Endothelial cell of umbilical vein (primary cell): ENCODE results near the gene LPP. TPM values are rescaled to one million over a fixed set of nuclear protein-coding genes. Genes with fewer than 3 reads are reported as not detected.

Experiments
- BruUV-seq: library from RNA; stranded (reverse); fragments of 400-500 nt; replicated peaks from 2 replicates; lab custom pipeline; 2021; lab: Mats Ljungman, UMichigan
- CTCF ChIA-PET: fragments of 300-600, 350-600 bp; sonication (Branson Sonifier 250); formaldehyde crosslinking; loops from one replicate; lab custom pipeline; 2021; ENCODE audit warnings: antibody characterized with exemption, inconsistent platforms; lab: Charles Lee
- POLR2A ChIA-PET: fragments of 300-600, 350-600 bp; sonication (Branson Sonifier 250); formaldehyde crosslinking; loops from one replicate; lab custom pipeline; 2021; ENCODE audit warnings: antibody characterized with exemption, inconsistent platforms; lab: Charles Lee
- DNase-seq: peaks from one replicate; pipeline ENCODE4 v3.0.0-alpha.2; 2011; ENCODE audit warnings: low read depth, low spot score
- FAIRE-seq: peaks from 2 replicates; lab custom pipeline; 2011; peaks lifted over from hg19 to GRCh38; lab: Jason Lieb, UNC
- H2AFZ ChIP-seq: 2 replicates; pipeline ENCODE4 v1.6.0; 2012; ENCODE audit warnings: low read depth, low read length, control low read depth, inconsistent platforms
- H3K27ac ChIP-seq: 2 replicates; pipeline ENCODE4 v1.5.1; 2011; ENCODE audit warnings: low read depth, mild to moderate bottlenecking, control low read depth, low read length, moderate library complexity; ENCODE audit not compliant: insufficient read depth
- H3K27me3 ChIP-seq, 2 experiments: 2 replicates each; pipeline versions ENCODE4 v1.6.0 to v1.6.1; 2011; ENCODE audit warnings: low read length in 2 of 2, mixed read lengths in 1 of 2; ENCODE audit not compliant: control insufficient read depth in 2 of 2, insufficient read depth in 2 of 2
- H3K36me3 ChIP-seq, 2 experiments: 2 replicates in 1 of 2; 3 replicates in 1 of 2; pipeline ENCODE4 v1.5.1; 2011; ENCODE audit warnings: low read length in 2 of 2, mild to moderate bottlenecking in 1 of 2, moderate library complexity in 1 of 2; ENCODE audit not compliant: control insufficient read depth in 2 of 2, insufficient read depth in 2 of 2; ENCODE audit errors: extremely low read depth in 1 of 2
- H3K4me1 ChIP-seq: 3 replicates; pipeline ENCODE4 v1.5.1; 2011; ENCODE audit warnings: mild to moderate bottlenecking, low read length; ENCODE audit not compliant: control insufficient read depth, insufficient read depth; ENCODE audit errors: extremely low read depth
- H3K4me2 ChIP-seq: 2 replicates; pipeline ENCODE4 v1.6.1; 2011; ENCODE audit warnings: low read length, control low read depth, mixed read lengths; ENCODE audit not compliant: insufficient read depth
- H3K4me3 ChIP-seq, 3 experiments: fragments of 200-600 bp in 1 of 3; sonication (generic), shearing (Covaris generic) in 1 of 3; replicated peaks in 1 of 3; 2 replicates each; pipeline ENCODE4 v1.5.1; 2011 to 2016; ENCODE audit warnings: control low read depth in 3 of 3, low read length in 3 of 3, mild to moderate bottlenecking in 2 of 3, inconsistent platforms in 1 of 3, low read depth in 1 of 3, moderate library complexity in 1 of 3; ENCODE audit not compliant: insufficient read depth in 1 of 3
- H3K79me2 ChIP-seq: 2 replicates; pipeline ENCODE4 v1.6.0; 2012; ENCODE audit warnings: low read length, inconsistent platforms; ENCODE audit not compliant: control insufficient read depth, insufficient read depth
- H3K9ac ChIP-seq: replicated peaks from 2 replicates; pipeline ENCODE3; 2011; ENCODE audit warnings: low read length, control low read depth; ENCODE audit not compliant: insufficient read depth; ENCODE audit errors: extremely low read depth
- H3K9me1 ChIP-seq: replicated peaks from 3 replicates; pipeline ENCODE4 v1.6.0; 2011; ENCODE audit warnings: mild to moderate bottlenecking, low read length; ENCODE audit not compliant: control insufficient read depth, insufficient read depth; ENCODE audit errors: extremely low read depth
- H3K9me3 ChIP-seq: replicated peaks from 2 replicates; pipeline ENCODE4 v1.5.1; 2012; ENCODE audit warnings: low read length, inconsistent platforms; ENCODE audit not compliant: control insufficient read depth, insufficient read depth
- H4K20me1 ChIP-seq: replicated peaks from 2 replicates; pipeline ENCODE3; 2011; ENCODE audit warnings: mild to moderate bottlenecking, low read length; ENCODE audit not compliant: control insufficient read depth, insufficient read depth; ENCODE audit errors: extremely low read depth
- CTCF ChIP-seq, 2 donors: IDR thresholded peaks; 1 replicate in 1 of 2; 2 replicates in 1 of 2; pipeline ENCODE4 v1.5.1; 2011; ENCODE audit warnings: low read length in 2 of 2, mild to moderate bottlenecking in 2 of 2, moderate library complexity in 2 of 2, control low read depth in 1 of 2, inconsistent platforms in 1 of 2, low read depth in 1 of 2; ENCODE audit not compliant: insufficient read depth in 1 of 2; ENCODE audit errors: extremely low read depth in 1 of 2
- EZH2 ChIP-seq: IDR thresholded peaks from 2 replicates; pipeline ENCODE4 v1.6.1; 2012; ENCODE audit warnings: borderline replicate concordance, low read depth, mild to moderate bottlenecking, moderate library complexity, low read length, inconsistent platforms; ENCODE audit not compliant: severe bottlenecking
- FOS ChIP-seq: IDR thresholded peaks from 2 replicates; pipeline ENCODE4 v1.6.1; 2011; ENCODE audit warnings: mild to moderate bottlenecking, low read length, moderate library complexity, borderline replicate concordance; ENCODE audit not compliant: insufficient read depth
- GATA2 ChIP-seq: IDR thresholded peaks from 2 replicates; pipeline ENCODE4 v1.7.0; 2011; ENCODE audit warnings: low read depth, mild to moderate bottlenecking, moderate library complexity, mixed read lengths, low read length; ENCODE audit not compliant: insufficient read length, insufficient read depth
- JUN ChIP-seq: IDR thresholded peaks from 2 replicates; pipeline ENCODE4 v1.6.1; 2011; ENCODE audit warnings: borderline replicate concordance, low read depth; ENCODE audit not compliant: insufficient read length, insufficient read depth
- MYC ChIP-seq: IDR thresholded peaks from one replicate; pipeline ENCODE4 v1.6.1; 2011; ENCODE audit warnings: mild to moderate bottlenecking, low read depth, low read length
- POLR2A ChIP-seq: IDR thresholded peaks from 2 replicates; pipeline ENCODE4 v1.6.1; 2012; ENCODE audit warnings: low read depth, mild to moderate bottlenecking, control low read depth, low read length
- POLR2AphosphoS5 ChIP-seq: IDR thresholded peaks from 2 replicates; pipeline ENCODE4 v1.6.1; 2012; ENCODE audit warnings: low read depth, mild to moderate bottlenecking, control low read depth, low read length, moderate library complexity; ENCODE audit not compliant: insufficient read depth
- dilution Hi-C: fragments of 300-500 bp; cut with MboI; formaldehyde crosslinking; loops from one replicate; pipeline ENCODE4 v1.15.0; 2019; ENCODE audit warnings: low sequenced_read_pairs; ENCODE audit not compliant: extremely low pct_ligation_motif_present
- intact Hi-C: fragments of 100-400 bp; cut with micrococcal nuclease; formaldehyde crosslinking; loops from one replicate; pipeline ENCODE4 v1.10.0; 2022
- polyA plus RNA-seq, 4 experiments: library from polyadenylated mRNA; depleted of rRNA in 3 of 4; stranded (reverse) in 3 of 4; unstranded in 1 of 4; fragments of >200 nt; gene quantifications; 2 replicates each; pipeline versions ENCODE4 v1.2.1 to v1.2.3, GENCODE V29; 2011 to 2012; ENCODE audit warnings: missing spikeins in 1 of 4
- total RNA-seq: library from RNA; stranded (reverse); gene quantifications from 2 replicates; pipeline ENCODE4 v1.2.3, GENCODE V29; 2021
- TF ChIP-seq, protein P1 (sequence below): IDR thresholded peaks from 2 replicates; pipeline ENCODE4 v1.6.1; 2011; ENCODE audit not compliant: insufficient read depth, insufficient read length

The LPP gene
- total and polyA plus RNA-seq, 2 donors (not counting 3 experiments of a cell fraction or from before 2014, with no cell fraction given) = 16.9 to 153 TPM

DNA sequence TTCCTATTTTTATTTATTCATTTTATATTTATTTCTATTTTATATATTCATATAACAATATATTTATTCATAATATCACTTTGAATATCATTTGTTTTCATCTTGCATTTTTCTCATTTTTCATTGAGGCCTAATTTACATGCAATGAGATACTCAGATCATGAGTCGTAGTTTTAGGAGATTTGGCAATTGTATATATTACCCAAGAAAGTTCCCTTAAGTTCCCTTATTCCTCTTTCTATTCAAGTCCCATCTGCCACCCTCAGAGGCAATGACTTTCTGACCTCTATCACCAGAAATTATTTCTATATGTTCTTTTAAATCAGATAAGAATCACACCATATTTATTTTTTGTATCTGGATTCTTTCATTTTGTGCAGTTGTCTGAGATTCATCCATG, 688.7 kb downstream of the LPP start:
- ChIA-PET POLR2A (no interaction called here), CTCF (no interaction called here)
- Histone ChIP-seq H3K27me3 (no peaks in the 10 kb centered on the region), H3K79me2 (no peaks in the 10 kb centered on the region), H4K20me1 (no peaks in the 10 kb centered on the region), H3K27ac (no peak overlapping the region), H3K4me3 (no peak overlapping the region), H3K9me1 (no peaks in the 10 kb centered on the region), H3K9ac (no peak overlapping the region), H3K9me3 (no peaks in the 10 kb centered on the region), H2AFZ (no peak overlapping the region), H3K36me3 (no peaks in the 10 kb centered on the region), H3K4me2 (no peak overlapping the region), H3K4me1 (no peaks in the 10 kb centered on the region)
- FAIRE-seq (no peak), DNase-seq (no peak)
- BruUV-seq = no TSS peak
- intact Hi-C loops (no loop called here), dilution Hi-C loops (no loop called here)
- TF ChIP-seq, protein P1, sequence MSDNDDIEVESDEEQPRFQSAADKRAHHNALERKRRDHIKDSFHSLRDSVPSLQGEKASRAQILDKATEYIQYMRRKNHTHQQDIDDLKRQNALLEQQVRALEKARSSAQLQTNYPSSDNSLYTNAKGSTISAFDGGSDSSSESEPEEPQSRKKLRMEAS = no peak
- no peak for TF ChIP-seq CTCF (IDR thresholded peaks at IDR 0.05; ENCODE audit: extremely low read depth in 1 of 2, insufficient read depth in 1 of 2, low read depth in 1 of 2, low read length in 2 of 2)
- no peak for TF ChIP-seq POLR2A
- TF ChIP-seq EZH2 = no peak
- TF ChIP-seq MYC = no peak
- no peak for TF ChIP-seq GATA2
- TF ChIP-seq JUN = no peak
- TF ChIP-seq POLR2AphosphoS5 = no peak
- TF ChIP-seq FOS = no peak
